AG09319 (cell line): ENCODE measurements around the gene CCNL1.

Source experiments
- DNase-seq: peaks from one replicate; pipeline ENCODE4 v3.0.0-alpha.2; 2010; ENCODE audit warnings: low read depth; ENCODE audit errors: extremely low read depth
- CTCF ChIP-seq: IDR thresholded peaks from 2 replicates; pipeline ENCODE4 v1.5.1; 2011; ENCODE audit warnings: low read depth, mild to moderate bottlenecking, inconsistent platforms, low read length, moderate library complexity

The CCNL1 gene

GRCh38 chr3:157112536-157112935 is 47.4 kb downstream of the CCNL1 start:
- no peak for TF ChIP-seq CTCF
- DNase-seq, result no peak

GRCh38 chr3:157111518-157111917 is 48.4 kb downstream of the CCNL1 start:
- no peak for TF ChIP-seq CTCF

GRCh38 chr3:157110761-157111278 is 49.1 kb downstream of the CCNL1 start:
- DNase-seq, result no peak
- TF ChIP-seq CTCF, result no peak

More at GRCh38 chr3:157111518-157111917, 48.4 kb downstream of the CCNL1 start:
- DNase-seq, result no peak

- DNase-seq, result no peak
- TF ChIP-seq CTCF, result no peak
Measured at GRCh38 chr3:157109267-157110141, 50.4 kb downstream of the CCNL1 start.

GRCh38 chr3:157107644-157108133 is 52.3 kb downstream of the CCNL1 start:
- no peak for DNase-seq
- TF ChIP-seq CTCF, result no peak

- DNase-seq, result no peak
- TF ChIP-seq CTCF, result no peak
Measured at GRCh38 chr3:157107037-157107436, 52.9 kb downstream of the CCNL1 start.
